Upper lobe of left lung (tissue), 6 donors: ENCODE data around the gene AHCYL2. TPM values are rescaled to one million over a fixed set of nuclear protein-coding genes. Genes with fewer than 3 reads are reported as not detected.
A peak's percentile ranks its signal among the peaks of the same experiment; 100 is the strongest.

ENCODE experiments used
- ATAC-seq, 2 donors: fragments of 200-7000 bp; cut with Tn5 transposase; one replicate each; pipeline ENCODE4 v1.9.1; 2022; ENCODE audit warnings: mild to moderate bottlenecking in 2 of 2, moderate library complexity in 2 of 2; ENCODE audit not compliant: low FRiP score in 2 of 2
- DNase-seq, 2 donors: peaks; one replicate each; pipeline ENCODE4 v3.0.0-alpha.2; 2019 to 2020
- H3K27ac ChIP-seq, 4 donors: fragments of 200-600 bp; sonication (generic); one replicate each; pipeline ENCODE4 v1.5.1; 2016 to 2019
- H3K27me3 ChIP-seq, 4 donors: fragments of 200-600 bp; sonication (generic); one replicate each; pipeline ENCODE4 v1.5.1; 2017 to 2019
- H3K36me3 ChIP-seq, 4 donors: fragments of 200-600 bp; sonication (generic); one replicate each; pipeline ENCODE4 v1.5.1; 2016 to 2019
- H3K4me1 ChIP-seq, 4 donors: fragments of 200-600 bp; sonication (generic); one replicate each; pipeline ENCODE4 v1.5.1; 2018 to 2019
- H3K4me3 ChIP-seq, 4 donors: fragments of 200-600 bp; sonication (generic); one replicate each; pipeline ENCODE4 v1.5.1; 2017 to 2019; ENCODE audit warnings: mild to moderate bottlenecking in 2 of 4, moderate library complexity in 1 of 4
- H3K9me3 ChIP-seq, 4 donors: fragments of 200-600 bp; sonication (generic); one replicate each; pipeline ENCODE4 v1.5.1; 2018 to 2019
- CTCF ChIP-seq, 6 experiments: fragments of 450-650 bp in 4 of 6; fragments of 200-600 bp in 2 of 6; sonication (generic) in 2 of 6; IDR thresholded peaks; one replicate each; pipeline ENCODE4 v1.5.1; 2016 to 2019; ENCODE audit warnings: antibody characterized with exemption in 6 of 6
- EP300 ChIP-seq, 4 donors: sonication (generic); formaldehyde crosslinking; IDR thresholded peaks; one replicate each; pipeline ENCODE4 v1.5.1; 2017; ENCODE audit warnings: antibody characterized with exemption in 4 of 4, control low read depth in 2 of 4
- POLR2A ChIP-seq, 4 donors: fragments of 450-650 bp; IDR thresholded peaks; one replicate each; pipeline ENCODE4 v1.5.1; 2016 to 2017; ENCODE audit warnings: antibody characterized with exemption in 4 of 4, mild to moderate bottlenecking in 2 of 4
- POLR2AphosphoS5 ChIP-seq, 2 donors: sonication (generic); formaldehyde crosslinking; IDR thresholded peaks; one replicate each; pipeline ENCODE4 v1.5.1; 2017; ENCODE audit warnings: antibody characterized with exemption in 2 of 2
- WGBS, 2 donors: methylation state at CpG; one replicate each; pipeline ENCODE4 v1.1.5; 2017 to 2018; 5-methylcytosine and 5-hydroxymethylcytosine counted together
- total RNA-seq, 6 donors: library from RNA; depleted of rRNA in 4 of 6; stranded (reverse); fragments of >200 nt in 4 of 6; gene quantifications; one replicate each; pipeline versions ENCODE4 v1.1.0 to v1.2.1, GENCODE V29; 2016 to 2021
- donor health status: DM: no; HTN: no; CAD: no; lungs with moderate emphysema.
- donor health status: DM: no; HTN: yes; CAD: no; lungs with severe emphysema.

The AHCYL2 gene
- total RNA-seq, 6 donors from 2014 or later: 41.9 to 197 (median 110) TPM

GRCh38 chr7:129203050-129203741, 21.6 kb upstream of the AHCYL2 start:
- peak in 1 of 2 donors; percentile 53 for DNase-seq
- no peak overlapping the region for H3K27ac ChIP-seq
- 85 to 86% methylated on average over 1 to 14 of the region's 14 CpGs for WGBS, 2 donors
- no peak overlapping the region for H3K4me3 ChIP-seq
- no peaks in the 10 kb centered on the region for H3K9me3 ChIP-seq
- H3K27me3 ChIP-seq: no peaks in the 10 kb centered on the region
- TF ChIP-seq POLR2A (IDR thresholded peaks at IDR 0.05): no peak
- no peak for TF ChIP-seq EP300 (IDR thresholded peaks at IDR 0.05)
- no peak for TF ChIP-seq POLR2AphosphoS5 (IDR thresholded peaks at IDR 0.05)
- no peak for TF ChIP-seq CTCF (IDR thresholded peaks at IDR 0.05)
- no peaks in the 10 kb centered on the region for H3K36me3 ChIP-seq
- H3K4me1 ChIP-seq: no peaks in the 10 kb centered on the region
- no peak for ATAC-seq

- 92 to 95% methylated on average over 21 to 29 of the region's 29 CpGs for WGBS, 2 donors
- peak in 1 of 2 donors; percentile 65 for DNase-seq
- H3K27me3 ChIP-seq: no peaks in the 10 kb centered on the region
- no peak for ATAC-seq
- no peaks in the 10 kb centered on the region for H3K4me1 ChIP-seq
- H3K4me3 ChIP-seq: no peak overlapping the region
- H3K9me3 ChIP-seq: no peaks in the 10 kb centered on the region
- TF ChIP-seq EP300 (IDR thresholded peaks at IDR 0.05): no peak
- TF ChIP-seq POLR2A (IDR thresholded peaks at IDR 0.05): no peak
- no peak for TF ChIP-seq POLR2AphosphoS5 (IDR thresholded peaks at IDR 0.05)
- TF ChIP-seq CTCF (IDR thresholded peaks at IDR 0.05): no peak
- H3K27ac ChIP-seq: no peak overlapping the region
- no peaks in the 10 kb centered on the region for H3K36me3 ChIP-seq
These were observed 19.6 kb upstream of the AHCYL2 start for GRCh38 chr7:129205126-129205818.

DNA sequence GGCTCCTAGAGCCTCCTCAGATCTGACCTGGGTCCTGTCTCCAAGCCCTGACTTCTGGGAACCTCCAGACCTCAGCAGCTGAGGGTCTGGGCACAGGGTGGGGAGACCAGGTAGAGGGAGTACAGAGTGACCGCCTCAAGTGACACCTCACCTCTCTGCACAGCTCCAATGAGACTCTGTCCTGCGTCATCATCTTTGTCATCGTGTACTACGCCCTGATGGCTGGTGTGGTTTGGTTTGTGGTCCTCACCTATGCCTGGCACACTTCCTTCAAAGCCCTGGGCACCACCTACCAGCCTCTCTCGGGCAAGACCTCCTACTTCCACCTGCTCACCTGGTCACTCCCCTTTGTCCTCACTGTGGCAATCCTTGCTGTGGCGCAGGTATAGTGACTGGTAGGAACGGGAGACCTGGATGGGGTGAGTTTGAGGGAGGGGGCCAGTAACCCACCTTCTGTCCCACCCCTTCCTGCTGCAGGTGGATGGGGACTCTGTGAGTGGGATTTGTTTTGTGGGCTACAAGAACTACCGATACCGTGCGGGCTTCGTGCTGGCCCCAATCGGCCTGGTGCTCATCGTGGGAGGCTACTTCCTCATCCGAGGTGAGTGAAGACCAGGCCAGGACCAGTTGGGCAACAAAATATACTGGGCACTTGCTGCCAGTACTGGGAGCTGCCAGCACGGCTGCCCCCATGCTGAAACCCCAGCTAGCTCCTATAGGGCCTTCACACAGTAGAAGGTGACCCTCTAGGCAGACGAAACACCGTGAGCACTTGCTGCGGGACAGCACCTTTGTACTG, 18.6 kb upstream of the AHCYL2 start:
- DNase-seq (no peak), ATAC-seq (no peak)
- no peaks in the 10 kb centered on the region for H3K9me3 ChIP-seq
- TF ChIP-seq CTCF (IDR thresholded peaks at IDR 0.05) (no peak), POLR2AphosphoS5 (IDR thresholded peaks at IDR 0.05) (no peak), POLR2A (IDR thresholded peaks at IDR 0.05) (no peak), EP300 (IDR thresholded peaks at IDR 0.05) (no peak)
- no peak overlapping the region for H3K27ac ChIP-seq
- H3K27me3 ChIP-seq: no peaks in the 10 kb centered on the region
- no peak overlapping the region for H3K4me3 ChIP-seq
- no peaks in the 10 kb centered on the region for H3K4me1 ChIP-seq
- no peaks in the 10 kb centered on the region for H3K36me3 ChIP-seq
- WGBS, 2 donors: 89 to 98% methylated on average over 17 to 18 of the region's 18 CpGs

DNA sequence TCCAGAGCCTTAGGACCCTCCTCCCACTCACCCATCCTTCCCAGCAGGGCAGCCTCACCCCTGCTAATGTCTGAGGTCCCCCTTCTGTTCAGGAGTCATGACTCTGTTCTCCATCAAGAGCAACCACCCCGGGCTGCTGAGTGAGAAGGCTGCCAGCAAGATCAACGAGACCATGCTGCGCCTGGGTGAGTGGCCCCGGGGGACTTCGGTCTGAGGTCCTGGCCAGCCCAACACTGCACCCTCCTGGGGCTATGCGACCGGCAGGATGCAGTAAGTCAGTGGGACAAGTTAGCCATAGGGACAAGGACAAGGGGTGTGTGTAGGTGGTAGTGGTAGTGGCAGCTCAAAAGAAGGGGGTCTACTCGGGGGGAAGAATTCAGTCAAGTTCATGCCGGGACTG, 16.2 kb upstream of the AHCYL2 start:
- Histone ChIP-seq H3K27ac (no peak overlapping the region), H3K36me3 (no peaks in the 10 kb centered on the region), H3K27me3 (no peaks in the 10 kb centered on the region), H3K9me3 (no peaks in the 10 kb centered on the region), H3K4me1 (no peaks in the 10 kb centered on the region), H3K4me3 (no peak overlapping the region)
- DNase-seq (no peak), ATAC-seq (no peak)
- TF ChIP-seq EP300 (IDR thresholded peaks at IDR 0.05) (no peak), POLR2AphosphoS5 (IDR thresholded peaks at IDR 0.05) (no peak), POLR2A (IDR thresholded peaks at IDR 0.05) (no peak), CTCF (IDR thresholded peaks at IDR 0.05) (no peak)
- WGBS, 2 donors: 71 to 80% methylated on average over 9 of the region's 9 CpGs
